Measurements from ENCODE around the gene NGB.

The NGB gene

DNA sequence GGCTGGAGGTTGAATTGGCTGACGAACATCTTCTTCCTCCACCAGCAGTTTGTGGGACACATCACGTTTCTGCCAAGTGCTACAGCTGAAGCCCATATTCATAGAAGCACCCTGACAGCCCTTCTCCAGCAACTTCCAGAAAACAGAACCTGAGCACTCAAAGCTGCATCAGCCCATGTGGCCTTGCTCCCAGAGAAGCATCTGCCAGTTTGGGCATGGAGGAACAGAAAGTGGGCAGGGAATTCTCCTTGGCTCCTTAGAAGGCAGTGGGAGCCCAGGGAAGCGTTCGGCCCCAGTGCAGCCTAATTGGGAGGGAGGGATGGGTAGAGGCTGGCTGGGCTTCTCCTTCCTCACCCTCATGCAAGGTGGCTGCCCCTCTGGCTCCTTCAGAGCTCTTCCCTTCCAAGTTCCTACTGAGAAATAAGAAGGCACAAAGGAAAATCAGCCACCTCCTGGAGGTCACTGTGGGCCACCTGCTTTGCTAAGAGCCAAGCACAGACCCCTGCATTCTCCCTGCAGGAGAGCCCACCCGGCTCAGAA is 4.1 kb upstream of the NGB start:
- TF ChIP-seq, protein P1, sequence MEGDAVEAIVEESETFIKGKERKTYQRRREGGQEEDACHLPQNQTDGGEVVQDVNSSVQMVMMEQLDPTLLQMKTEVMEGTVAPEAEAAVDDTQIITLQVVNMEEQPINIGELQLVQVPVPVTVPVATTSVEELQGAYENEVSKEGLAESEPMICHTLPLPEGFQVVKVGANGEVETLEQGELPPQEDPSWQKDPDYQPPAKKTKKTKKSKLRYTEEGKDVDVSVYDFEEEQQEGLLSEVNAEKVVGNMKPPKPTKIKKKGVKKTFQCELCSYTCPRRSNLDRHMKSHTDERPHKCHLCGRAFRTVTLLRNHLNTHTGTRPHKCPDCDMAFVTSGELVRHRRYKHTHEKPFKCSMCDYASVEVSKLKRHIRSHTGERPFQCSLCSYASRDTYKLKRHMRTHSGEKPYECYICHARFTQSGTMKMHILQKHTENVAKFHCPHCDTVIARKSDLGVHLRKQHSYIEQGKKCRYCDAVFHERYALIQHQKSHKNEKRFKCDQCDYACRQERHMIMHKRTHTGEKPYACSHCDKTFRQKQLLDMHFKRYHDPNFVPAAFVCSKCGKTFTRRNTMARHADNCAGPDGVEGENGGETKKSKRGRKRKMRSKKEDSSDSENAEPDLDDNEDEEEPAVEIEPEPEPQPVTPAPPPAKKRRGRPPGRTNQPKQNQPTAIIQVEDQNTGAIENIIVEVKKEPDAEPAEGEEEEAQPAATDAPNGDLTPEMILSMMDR (IDR thresholded peaks at IDR 0.05; ENCODE audit: extremely low read depth, missing control alignments) = no peak

DNA sequence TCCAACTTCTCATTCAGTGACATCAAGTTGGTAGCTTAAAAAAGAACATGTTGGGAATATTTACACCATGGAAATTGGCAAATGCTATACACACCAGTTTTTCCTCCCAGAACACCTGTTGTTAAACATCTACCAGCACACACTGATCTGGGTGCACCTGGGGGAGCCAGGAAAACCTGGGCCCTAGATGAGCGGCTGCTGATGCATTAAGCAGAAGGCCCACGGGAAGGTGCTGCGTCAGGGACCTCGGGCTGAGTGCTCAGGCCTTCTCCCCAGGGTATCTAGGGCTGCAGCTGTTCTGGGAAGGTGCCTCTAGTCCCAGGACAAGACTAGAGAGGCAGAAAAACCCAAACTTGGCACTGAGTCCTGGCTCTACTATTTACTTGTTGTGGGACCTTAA is 2.8 kb upstream of the NGB start:
- DNase-seq (ENCODE audit: low spot score) = no peak
- TF ChIP-seq, protein P1 (IDR thresholded peaks at IDR 0.05; ENCODE audit: extremely low read depth, missing control alignments) = no peak

More for the DNA sequence above, 4.1 kb upstream of the NGB start:
- DNase-seq (ENCODE audit: low spot score) = no peak

DNA sequence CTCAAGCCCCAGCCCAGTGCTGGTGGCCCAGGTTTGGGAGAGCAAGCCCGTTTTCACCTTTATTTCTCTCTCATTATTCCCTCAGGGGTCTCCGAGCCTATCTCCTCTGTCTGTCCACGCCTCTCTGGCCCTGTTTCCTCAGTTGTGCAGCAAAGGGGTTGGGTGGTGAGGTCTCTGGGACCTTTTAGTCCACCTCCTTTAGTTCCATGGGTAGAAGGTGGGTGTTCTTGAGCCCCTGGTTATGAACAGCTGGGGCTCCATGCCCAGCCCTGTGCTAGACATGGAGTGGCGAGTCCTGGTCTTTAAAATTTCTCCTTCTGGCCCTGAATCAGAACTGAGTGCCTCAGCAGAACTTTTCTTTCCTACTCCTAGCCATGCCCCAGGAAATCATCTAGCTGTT is 1.3 kb upstream of the NGB start:
- TF ChIP-seq, protein P1 (IDR thresholded peaks at IDR 0.05; ENCODE audit: extremely low read depth, missing control alignments) = no peak

DNA sequence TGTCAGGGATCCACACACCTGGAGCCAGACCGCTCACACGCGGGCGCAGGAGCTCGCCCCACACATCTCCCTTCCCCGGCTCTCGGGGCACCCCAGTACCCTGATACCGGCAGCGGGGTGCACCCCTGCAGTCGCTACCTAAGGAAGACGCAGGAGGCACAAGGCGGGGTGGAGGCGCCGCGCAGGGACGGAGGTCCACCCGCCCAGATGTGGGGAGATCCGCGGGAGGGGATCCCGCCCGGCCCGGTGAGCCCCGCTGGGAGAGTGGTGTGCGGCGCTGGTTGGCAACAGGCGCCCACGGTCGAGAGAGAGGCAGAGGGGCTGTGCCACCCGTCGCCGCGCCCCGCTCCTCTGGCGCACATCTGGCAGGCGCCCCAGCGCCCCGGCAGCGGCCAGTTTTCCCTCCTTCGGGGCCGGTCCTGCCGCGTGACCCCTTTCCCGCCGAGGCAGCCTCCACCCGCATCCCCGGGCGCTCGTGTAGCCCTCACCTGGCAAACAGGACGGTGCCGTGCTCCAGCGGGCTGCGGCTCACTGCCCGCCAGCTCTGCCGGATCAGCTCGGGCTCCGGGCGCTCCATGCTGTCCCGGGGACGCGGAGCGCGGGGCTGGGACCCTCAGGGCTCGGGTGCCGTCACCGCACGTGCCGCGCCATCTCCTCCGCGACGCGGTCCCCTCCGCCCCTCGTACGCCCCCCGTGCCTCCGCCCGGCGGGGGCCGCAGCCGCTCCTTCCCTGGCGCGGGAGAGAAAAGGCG is 469 bp downstream of the NGB start:
- no peak for DNase-seq (ENCODE audit: low spot score)
- TF ChIP-seq, protein P1 (IDR thresholded peaks at IDR 0.05; ENCODE audit: extremely low read depth, missing control alignments) = no peak

More for the DNA sequence above, 1.3 kb upstream of the NGB start:
- no peak for DNase-seq (ENCODE audit: low spot score)

DNA sequence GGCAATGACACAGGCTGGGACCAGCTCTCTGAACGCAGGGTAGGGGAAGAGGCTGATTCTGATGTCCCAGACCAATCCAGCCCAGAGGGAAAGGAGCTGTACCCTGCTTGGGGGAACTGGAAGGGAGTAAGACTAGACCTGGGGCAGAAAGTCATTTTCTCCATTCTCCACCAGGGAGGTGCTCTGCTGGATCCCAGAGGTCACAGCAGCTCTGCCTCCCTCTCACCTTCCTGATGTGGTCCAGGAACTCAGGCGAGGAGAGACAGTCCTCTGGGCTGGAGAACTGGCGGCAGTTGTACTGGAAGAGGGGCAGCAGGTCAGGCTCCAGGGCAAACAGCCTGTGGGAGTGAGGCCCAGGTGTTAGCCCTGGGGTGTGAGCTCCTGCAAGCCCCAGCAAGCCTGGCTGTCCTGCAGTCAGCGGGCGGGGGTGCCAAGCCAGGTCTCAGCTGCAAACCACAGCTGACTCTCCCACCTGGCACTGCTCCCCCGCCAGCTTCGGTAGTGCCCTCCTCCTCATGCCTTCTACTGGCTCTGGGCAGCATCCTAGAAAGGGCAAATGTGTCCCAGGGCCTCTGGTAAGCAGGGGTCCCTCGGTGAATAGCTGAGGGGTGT is 1.9 kb downstream of the NGB start:
- TF ChIP-seq, protein P1 (IDR thresholded peaks at IDR 0.05; ENCODE audit: extremely low read depth, missing control alignments) = no peak
- no peak for DNase-seq (ENCODE audit: low spot score)

DNA sequence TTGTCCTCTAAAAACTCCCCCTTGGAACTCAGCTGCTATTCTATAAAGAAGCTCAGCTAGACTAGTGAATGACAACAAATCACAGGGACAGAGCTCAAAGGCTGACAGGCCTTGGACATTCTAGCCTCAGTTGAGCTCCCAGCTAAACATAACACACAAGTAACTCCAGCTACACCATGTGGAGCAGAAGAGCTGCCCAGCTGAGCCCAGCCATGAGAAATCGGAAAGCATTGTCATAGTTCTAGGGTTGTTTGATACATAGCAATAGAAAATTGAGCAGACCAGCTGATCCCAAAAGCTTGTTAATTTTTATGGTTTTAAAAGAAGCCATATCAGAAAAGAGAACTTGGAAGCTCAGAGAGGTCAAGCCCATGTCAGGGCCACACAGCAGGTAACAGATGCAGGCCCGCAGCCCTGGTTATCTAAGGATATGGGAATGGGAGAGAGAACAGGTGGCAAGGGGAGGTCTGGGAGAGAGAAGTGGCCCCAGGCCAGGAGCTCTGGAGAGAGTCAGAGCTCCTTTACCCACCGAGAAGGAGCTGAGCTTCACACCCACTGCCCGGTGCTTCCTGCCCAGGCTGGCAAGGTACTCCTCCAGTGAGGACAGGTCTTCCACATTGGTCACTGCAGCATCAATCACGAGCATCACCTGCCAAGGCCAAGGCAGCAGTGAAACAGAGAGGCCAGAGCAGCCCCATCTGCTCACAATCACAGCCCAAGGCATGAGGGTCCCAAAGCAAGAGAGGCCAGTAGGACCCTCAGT is 2.9 kb downstream of the NGB start:
- DNase-seq (ENCODE audit: low spot score) = no peak
- TF ChIP-seq, protein P1 (IDR thresholded peaks at IDR 0.05; ENCODE audit: extremely low read depth, missing control alignments) = no peak

DNA sequence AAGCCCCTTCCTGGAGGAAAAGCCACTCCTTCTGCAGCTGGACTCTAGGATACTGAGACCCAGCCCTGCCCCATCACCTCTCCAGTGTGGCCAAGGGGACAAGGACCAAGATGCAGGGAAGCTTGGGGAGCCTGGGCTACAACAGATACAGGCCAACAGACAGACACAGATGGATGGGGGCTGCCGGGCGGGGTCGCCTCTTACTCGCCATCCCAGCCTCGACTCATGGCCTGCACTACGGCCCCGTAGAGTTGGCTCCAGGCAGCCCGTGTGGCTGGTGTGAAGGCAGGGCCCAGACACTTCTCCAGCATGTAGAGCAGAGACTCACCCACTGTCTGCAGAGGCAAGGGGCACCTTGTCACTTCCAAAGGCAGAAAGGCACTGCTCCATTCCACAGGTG is 4.7 kb downstream of the NGB start:
- TF ChIP-seq, protein P1 (IDR thresholded peaks at IDR 0.05; ENCODE audit: extremely low read depth, missing control alignments) = no peak
- DNase-seq (ENCODE audit: low spot score) = no peak

Data from GM20000 (cell line).